HG03280 (cell line): ENCODE results near the gene COPS4.
"Not testable (repeated sequence)": the region's sequence is repeated elsewhere in the genome, so short reads cannot be mapped to it uniquely, and the experiment has no call there.

Experiments
- ATAC-seq: cut with Tn5 transposase; IDR thresholded peaks from one replicate; pipeline ENCODE4 v1.9.1; 2021; ENCODE audit warnings: mild to moderate bottlenecking, moderate library complexity; ENCODE audit not compliant: unreplicated experiment

COPS4 gene

GRCh38 chr4:83022724-83023450 lies 12.1 kb upstream of the COPS4 start:
- no peak for ATAC-seq

GRCh38 chr4:83023599-83023998 lies 11.4 kb upstream of the COPS4 start:
- not testable (repeated sequence) for ATAC-seq

- no peak for ATAC-seq
These were observed 10.8 kb upstream of the COPS4 start for GRCh38 chr4:83024233-83024632.

GRCh38 chr4:83025563-83025962 lies 9.4 kb upstream of the COPS4 start:
- no peak for ATAC-seq

GRCh38 chr4:83028976-83029375 lies 6.0 kb upstream of the COPS4 start:
- ATAC-seq: no peak

GRCh38 chr4:83029688-83030087 lies 5.3 kb upstream of the COPS4 start:
- no peak for ATAC-seq

GRCh38 chr4:83036991-83037665 lies 2.1 kb downstream of the COPS4 start:
- ATAC-seq: no peak

DNA sequence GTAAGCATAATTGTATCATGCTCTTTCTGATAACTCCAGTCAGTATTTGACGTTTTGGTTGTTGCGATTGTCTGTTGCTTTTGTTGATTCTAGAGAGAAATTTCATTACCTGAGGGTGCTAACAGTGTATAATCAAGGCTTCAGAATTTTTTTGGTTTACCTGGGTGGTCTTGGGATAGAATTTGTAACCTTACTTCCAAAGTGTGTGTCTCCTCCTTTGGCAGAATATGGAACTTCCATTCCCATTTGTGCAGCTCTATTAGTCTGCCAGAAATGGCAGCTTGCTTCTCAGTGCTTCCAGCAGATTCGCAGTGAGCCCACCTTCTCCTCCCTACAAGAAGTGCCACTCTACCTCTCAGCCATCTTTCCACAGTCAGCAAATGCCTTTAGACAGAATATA lies 5.3 kb downstream of the COPS4 start:
- no peak for ATAC-seq

DNA sequence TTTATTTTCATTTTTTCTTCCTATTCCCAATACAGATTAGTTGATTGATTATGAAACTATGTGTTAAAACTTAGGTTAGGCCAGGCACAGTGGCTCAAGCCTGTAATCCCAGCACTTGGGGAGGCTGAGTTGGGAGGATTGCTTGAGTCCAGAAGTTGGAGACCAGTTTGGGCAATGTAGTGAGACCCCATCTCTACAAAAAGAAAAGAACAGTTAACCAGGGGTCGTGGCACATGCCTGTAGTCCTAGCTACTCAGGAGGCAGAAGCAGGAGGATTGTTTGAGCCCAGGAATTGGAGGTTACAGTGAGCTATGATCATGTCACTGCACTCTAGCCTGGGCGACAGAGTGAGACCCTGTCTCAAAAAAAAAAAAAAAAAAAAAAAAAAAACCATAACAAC lies 8.2 kb downstream of the COPS4 start:
- ATAC-seq: not testable (repeated sequence)

- no peak for ATAC-seq
These were observed 8.9 kb downstream of the COPS4 start for GRCh38 chr4:83043801-83044407.

DNA sequence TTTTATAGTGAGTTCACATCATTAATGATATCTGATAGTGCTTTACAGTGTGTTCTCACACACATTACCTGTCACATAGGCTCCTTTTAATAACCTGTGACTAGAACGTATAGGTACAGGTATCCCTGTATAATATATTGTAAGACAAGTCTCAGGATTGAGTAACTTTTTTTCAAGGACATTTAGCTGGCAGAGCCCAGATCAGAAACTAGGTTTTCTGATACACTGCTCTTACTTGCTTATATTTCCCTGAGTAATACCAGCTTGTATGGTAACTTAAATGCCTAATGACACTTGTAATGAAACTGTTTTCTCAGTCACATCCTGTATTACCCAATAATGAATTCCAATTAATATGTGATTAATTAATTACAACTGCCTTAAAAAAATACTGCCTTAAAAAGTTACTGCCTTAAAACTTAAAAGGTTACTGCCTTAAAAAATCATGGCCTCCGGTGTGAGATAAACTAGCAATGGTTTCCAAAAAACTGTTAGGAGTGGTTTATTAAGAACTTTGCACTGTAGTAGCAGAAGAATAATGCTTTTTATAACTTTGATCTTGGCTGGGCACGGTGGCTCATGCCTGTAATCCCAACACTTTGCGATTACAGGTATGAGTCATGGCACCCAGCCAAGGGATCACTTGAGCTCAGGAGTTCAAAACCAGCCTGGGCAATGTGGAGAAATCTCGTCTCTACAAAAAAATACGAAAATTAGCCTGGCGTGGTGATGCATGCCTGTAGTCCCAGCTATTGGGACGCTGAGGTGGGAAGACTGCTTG lies 11.9 kb downstream of the COPS4 start:
- no peak for ATAC-seq

- not testable (repeated sequence) for ATAC-seq
These were observed 13.8 kb downstream of the COPS4 start for GRCh38 chr4:83048781-83049180.

- ATAC-seq: no peak
These were observed 19.9 kb downstream of the COPS4 start for GRCh38 chr4:83054928-83055327.

GRCh38 chr4:83062739-83063138 lies 27.8 kb downstream of the COPS4 start:
- no peak for ATAC-seq

DNA sequence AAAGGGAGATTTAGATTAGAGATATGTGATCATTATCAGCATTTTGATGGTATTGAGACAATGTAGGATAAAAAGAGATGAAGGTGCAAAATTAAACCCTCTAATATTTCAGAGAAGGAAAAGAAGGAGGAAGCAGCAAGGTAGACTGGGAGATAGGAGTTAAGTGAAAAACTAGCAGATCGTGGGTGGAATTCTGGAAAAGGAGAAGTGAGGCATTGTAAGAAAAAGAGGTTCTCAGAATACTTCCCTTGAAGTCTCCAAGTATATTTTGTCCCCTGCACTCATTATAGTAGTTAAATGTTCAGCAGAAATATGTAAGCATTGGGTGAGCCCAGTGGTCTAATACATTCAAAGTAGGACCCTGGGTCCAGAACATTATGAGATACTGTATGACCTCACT lies 30.3 kb downstream of the COPS4 start:
- no peak for ATAC-seq

- no peak for ATAC-seq
These were observed 32.2 kb downstream of the COPS4 start for GRCh38 chr4:83067058-83067639.

DNA sequence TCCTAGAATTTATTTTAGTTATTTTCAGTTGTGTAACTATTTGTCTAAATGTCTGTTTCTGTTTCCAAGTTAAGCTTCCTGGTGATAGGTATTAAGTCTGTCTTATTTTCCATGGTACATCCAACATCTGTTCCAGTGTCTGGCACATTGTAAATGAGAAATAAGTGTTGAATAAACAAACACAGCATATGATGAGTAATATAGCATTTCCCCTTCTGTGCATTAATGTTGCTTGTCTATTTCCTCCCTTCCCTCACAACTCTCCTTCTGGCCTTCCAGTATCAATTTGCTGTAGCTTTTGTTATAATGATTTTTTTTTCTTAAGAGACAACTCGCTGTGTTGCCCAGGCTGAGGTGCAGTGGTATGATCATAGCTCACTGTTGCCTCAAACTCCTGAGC lies 36.1 kb downstream of the COPS4 start:
- no peak for ATAC-seq

DNA sequence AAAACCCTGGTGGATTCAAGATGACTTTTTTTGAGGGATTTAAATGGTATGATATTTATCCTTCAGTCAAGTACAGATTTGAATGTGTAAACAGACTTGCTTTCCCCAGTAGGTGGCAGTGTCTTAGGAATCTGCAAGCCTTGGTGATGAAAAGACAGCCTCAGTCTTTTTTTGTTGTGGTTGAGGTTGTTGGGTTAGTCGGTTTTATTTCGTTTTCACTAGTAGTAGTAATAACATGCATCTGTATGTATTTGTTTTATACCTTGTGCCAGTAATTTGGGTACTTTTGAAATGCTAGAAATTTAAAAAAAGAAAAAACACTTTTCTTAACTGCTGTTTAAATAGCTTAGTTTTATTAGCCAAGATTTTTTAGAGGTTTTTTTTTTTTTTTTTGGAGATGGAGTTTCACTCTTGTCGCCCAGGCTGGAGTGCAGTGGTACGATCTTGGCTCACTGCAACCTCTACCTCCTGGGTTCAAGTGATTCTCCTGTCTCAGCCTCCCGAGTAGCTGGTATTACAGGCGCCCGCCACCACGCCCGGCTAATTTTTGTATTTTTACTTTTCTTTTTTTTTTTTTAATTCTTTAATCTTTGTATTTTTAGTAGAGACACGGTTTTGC lies 39.2 kb downstream of the COPS4 start:
- peak; percentile 94 for ATAC-seq

DNA sequence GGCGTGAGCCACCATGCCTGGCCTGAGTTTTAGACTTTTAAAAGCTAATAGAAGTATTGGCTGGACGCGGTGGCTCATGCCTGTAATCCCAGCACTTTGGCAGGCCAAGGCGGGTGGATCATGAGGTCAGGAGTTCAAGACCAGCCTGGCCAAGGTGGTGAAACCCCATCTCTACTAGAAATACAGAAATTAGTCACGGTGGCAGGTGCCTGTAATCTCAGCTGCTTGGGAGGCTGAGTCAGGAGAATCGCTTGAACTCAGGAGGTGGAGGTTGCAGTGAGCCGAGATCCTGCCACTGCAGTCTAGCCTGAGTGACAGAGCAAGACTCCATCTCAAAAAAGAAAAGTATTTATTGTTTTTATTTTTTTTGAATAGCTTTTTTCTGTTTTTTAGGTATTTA lies 39.8 kb downstream of the COPS4 start:
- ATAC-seq: not testable (repeated sequence)

GRCh38 chr4:83075311-83076095 lies 40.5 kb downstream of the COPS4 start:
- no peak for ATAC-seq
